ENCODE results near the gene DSC1.

DSC1 gene

GRCh38 chr18:31104444-31104843, 58.2 kb downstream of the DSC1 start:
- no peak for DNase-seq (ENCODE audit: low read depth in 1 of 2, low spot score in 1 of 2)

- no peak for DNase-seq (ENCODE audit: low read depth in 1 of 2, low spot score in 1 of 2)
These were observed 59.2 kb downstream of the DSC1 start for GRCh38 chr18:31103423-31103822.

- no peak for DNase-seq (ENCODE audit: low read depth in 1 of 2, low spot score in 1 of 2)
These were observed 59.7 kb downstream of the DSC1 start for GRCh38 chr18:31102941-31103340.

GRCh38 chr18:31102025-31102684, 60.5 kb downstream of the DSC1 start, which contains the start of gene DSC2:
Gene DSC2, minus strand, starts transcription at chr18:31102421. Its CDS starts 450 bp downstream, at chr18:31101971.
- DNase-seq (ENCODE audit: low read depth in 1 of 2, low spot score in 1 of 2) = no peak

- DNase-seq (ENCODE audit: low read depth in 1 of 2, low spot score in 1 of 2) = no peak
These were observed 61.3 kb downstream of the DSC1 start for GRCh38 chr18:31101183-31102024.

GRCh38 chr18:31100436-31101182, 62.0 kb downstream of the DSC1 start:
- no peak for DNase-seq (ENCODE audit: low read depth in 1 of 2, low spot score in 1 of 2)

- no peak for DNase-seq (ENCODE audit: low read depth in 1 of 2, low spot score in 1 of 2)
These were observed 63.0 kb downstream of the DSC1 start for GRCh38 chr18:31099450-31100230.

- DNase-seq (ENCODE audit: low read depth in 1 of 2, low spot score in 1 of 2) = no peak
These were observed 63.8 kb downstream of the DSC1 start for GRCh38 chr18:31098878-31099277.

GRCh38 chr18:31097666-31098065, 65.0 kb downstream of the DSC1 start:
- no peak for DNase-seq (ENCODE audit: low read depth in 1 of 2, low spot score in 1 of 2)

GRCh38 chr18:31093880-31094279, 68.8 kb downstream of the DSC1 start:
- DNase-seq (ENCODE audit: low read depth in 1 of 2, low spot score in 1 of 2) = no peak

- no peak for DNase-seq (ENCODE audit: low read depth in 1 of 2, low spot score in 1 of 2)
These were observed 69.4 kb downstream of the DSC1 start for GRCh38 chr18:31093294-31093693.

- DNase-seq (ENCODE audit: low read depth in 1 of 2, low spot score in 1 of 2) = no peak
These were observed 71.3 kb downstream of the DSC1 start for GRCh38 chr18:31091350-31091749.

GRCh38 chr18:31088532-31088931, 74.1 kb downstream of the DSC1 start:
- DNase-seq (ENCODE audit: low read depth in 1 of 2, low spot score in 1 of 2) = no peak

GRCh38 chr18:31079973-31080372, 82.7 kb downstream of the DSC1 start:
- DNase-seq (ENCODE audit: low read depth in 1 of 2, low spot score in 1 of 2) = no peak

All from stimulated activated CD4-positive, alpha-beta T cell treated with anti-CD3 and anti-CD28 coated beads, Interleukin-15, amount 100 ng/mL, for 1 hour (primary cell).